NT2/D1 (cell line): ENCODE results near the gene PLPP1.
A peak's percentile ranks its signal among the peaks of the same experiment; 100 is the strongest.

Source experiments
- DNase-seq: peaks from one replicate; pipeline ENCODE4 v3.0.0-alpha.2; 2011; ENCODE audit warnings: low read depth, low spot score
- H3K27me3 ChIP-seq: 2 replicates; pipeline ENCODE4 v1.6.0; 2011; ENCODE audit warnings: mild to moderate bottlenecking; ENCODE audit not compliant: insufficient read length, insufficient read depth
- H3K36me3 ChIP-seq: 2 replicates; pipeline ENCODE4 v1.6.1; 2011; ENCODE audit warnings: mild to moderate bottlenecking, low read length, mixed read lengths; ENCODE audit not compliant: insufficient read depth, insufficient read length
- H3K4me1 ChIP-seq: 2 replicates; pipeline ENCODE4 v1.5.1; 2011; ENCODE audit not compliant: insufficient read depth, insufficient read length
- H3K4me3 ChIP-seq: 2 replicates; pipeline ENCODE4 v1.5.1; 2011; ENCODE audit warnings: low read depth; ENCODE audit not compliant: insufficient read length
- H3K9ac ChIP-seq: 2 replicates; pipeline ENCODE4 v1.6.0; 2011; ENCODE audit warnings: low read depth; ENCODE audit not compliant: insufficient read length
- H3K9me3 ChIP-seq: 2 replicates; pipeline ENCODE4 v1.5.1; 2011; ENCODE audit warnings: mild to moderate bottlenecking, low read length; ENCODE audit not compliant: insufficient read depth
- SUZ12 ChIP-seq: IDR thresholded peaks from 2 replicates; pipeline ENCODE4 v1.6.1; 2011; ENCODE audit not compliant: insufficient read length, insufficient read depth; ENCODE audit errors: extremely low read depth
- YY1 ChIP-seq: IDR thresholded peaks from 2 replicates; pipeline ENCODE4 v1.6.1; 2011; ENCODE audit not compliant: insufficient read length, insufficient read depth
- ZNF274 ChIP-seq: IDR thresholded peaks from 2 replicates; pipeline ENCODE4 v1.6.1; 2011; ENCODE audit warnings: mild to moderate bottlenecking, low read depth, low read length

The PLPP1 gene

GRCh38 chr5:55575815-55576583 is 41.2 kb upstream of the PLPP1 start:
- DNase-seq = no peak

GRCh38 chr5:55572600-55572999 is 37.8 kb upstream of the PLPP1 start:
- no peak for DNase-seq
- Histone ChIP-seq H3K9ac (no peak overlapping the region), H3K9me3 (no peaks in the 10 kb centered on the region), H3K36me3 (no peaks in the 10 kb centered on the region), H3K4me1 (peaks cover 4% of the 10 kb centered on the region), H3K4me3 (no peak overlapping the region), H3K27me3 (no peaks in the 10 kb centered on the region)
- TF ChIP-seq YY1 = no peak

More at GRCh38 chr5:55575815-55576583, 41.2 kb upstream of the PLPP1 start:
- Histone ChIP-seq H3K36me3 (no peaks in the 10 kb centered on the region), H3K4me3 (no peak overlapping the region), H3K9ac (no peak overlapping the region), H3K4me1 (no peaks in the 10 kb centered on the region), H3K27me3 (no peaks in the 10 kb centered on the region), H3K9me3 (no peaks in the 10 kb centered on the region)
- TF ChIP-seq YY1 = no peak
- TF ChIP-seq SUZ12 = no peak
- no peak for TF ChIP-seq ZNF274

GRCh38 chr5:55572020-55572419 is 37.3 kb upstream of the PLPP1 start:
- DNase-seq = no peak
- H3K4me3 ChIP-seq = no peak overlapping the region
- peaks cover 4% of the 10 kb centered on the region for H3K4me1 ChIP-seq
- TF ChIP-seq SUZ12 = no peak
- TF ChIP-seq ZNF274 = no peak
- TF ChIP-seq YY1 = no peak
- no peaks in the 10 kb centered on the region for H3K27me3 ChIP-seq
- H3K9me3 ChIP-seq = no peaks in the 10 kb centered on the region
- peak overlapping the region; percentile 42 for H3K9ac ChIP-seq
- no peaks in the 10 kb centered on the region for H3K36me3 ChIP-seq

GRCh38 chr5:55570570-55570969 is 35.8 kb upstream of the PLPP1 start:
- Histone ChIP-seq H3K4me1 (peaks cover 4% of the 10 kb centered on the region), H3K4me3 (no peak overlapping the region), H3K9ac (peak overlapping the region; percentile 54), H3K27me3 (no peaks in the 10 kb centered on the region), H3K36me3 (no peaks in the 10 kb centered on the region), H3K9me3 (no peaks in the 10 kb centered on the region)
- TF ChIP-seq SUZ12 (no peak), YY1 (no peak), ZNF274 (no peak)
- DNase-seq = no peak

- peaks cover 4% of the 10 kb centered on the region for H3K4me1 ChIP-seq
- H3K36me3 ChIP-seq = no peaks in the 10 kb centered on the region
- peak overlapping the region; percentile 54 for H3K9ac ChIP-seq
- no peak for DNase-seq
- no peak for TF ChIP-seq SUZ12
- no peak for TF ChIP-seq ZNF274
- TF ChIP-seq YY1 = no peak
- no peak overlapping the region for H3K4me3 ChIP-seq
- no peaks in the 10 kb centered on the region for H3K27me3 ChIP-seq
- no peaks in the 10 kb centered on the region for H3K9me3 ChIP-seq
Measured at GRCh38 chr5:55570026-55570425, 35.3 kb upstream of the PLPP1 start.

- no peak for TF ChIP-seq SUZ12
- no peak for TF ChIP-seq ZNF274
- TF ChIP-seq YY1 = no peak
- H3K9ac ChIP-seq = peak overlapping the region; percentile 42
- peaks cover 4% of the 10 kb centered on the region for H3K4me1 ChIP-seq
- no peak overlapping the region for H3K4me3 ChIP-seq
- H3K9me3 ChIP-seq = no peaks in the 10 kb centered on the region
- H3K27me3 ChIP-seq = no peaks in the 10 kb centered on the region
- no peaks in the 10 kb centered on the region for H3K36me3 ChIP-seq
- DNase-seq = no peak
Measured at GRCh38 chr5:55569513-55569865, 34.7 kb upstream of the PLPP1 start.

- no peak overlapping the region for H3K4me3 ChIP-seq
- DNase-seq = no peak
- TF ChIP-seq SUZ12 (no peak), ZNF274 (no peak)
Measured at GRCh38 chr5:55568654-55569512, 34.1 kb upstream of the PLPP1 start.

More at GRCh38 chr5:55568654-55569512, 34.1 kb upstream of the PLPP1 start:
- no peaks in the 10 kb centered on the region for H3K9me3 ChIP-seq
- H3K9ac ChIP-seq = no peak overlapping the region
- peaks cover 4% of the 10 kb centered on the region for H3K4me1 ChIP-seq
- no peaks in the 10 kb centered on the region for H3K27me3 ChIP-seq
- no peaks in the 10 kb centered on the region for H3K36me3 ChIP-seq
